Kidney (tissue), 14 donors: Measurements from ENCODE around the gene ANKMY1. TPM values are rescaled to one million over a fixed set of nuclear protein-coding genes. Genes with fewer than 3 reads are reported as not detected.
A peak's percentile ranks its signal among the peaks of the same experiment; 100 is the strongest.

Experiments
- DNase-seq, 5 donors: peaks; one replicate each; pipeline ENCODE4 v3.0.0-alpha.2; 2013 to 2020
- FAIRE-seq: peaks from 2 replicates; lab custom pipeline; 2012; peaks lifted over from hg19 to GRCh38; lab: Jason Lieb, UNC
- H3K27ac ChIP-seq, 2 donors: one replicate each; pipeline ENCODE4 v1.7.0; 2013; ENCODE audit warnings: low read depth in 2 of 2, low read length in 2 of 2, inconsistent platforms in 1 of 2
- H3K27me3 ChIP-seq: one replicate; pipeline ENCODE4 v1.7.1; 2013; ENCODE audit warnings: low read length, inconsistent platforms; ENCODE audit not compliant: control insufficient read depth, insufficient read depth
- H3K36me3 ChIP-seq, 3 donors: one replicate each; pipeline versions ENCODE4 v1.7.0 to v1.7.1; 2013; ENCODE audit warnings: low read length in 3 of 3, control low read depth in 1 of 3, inconsistent platforms in 1 of 3; ENCODE audit not compliant: insufficient read depth in 3 of 3, control insufficient read depth in 2 of 3
- H3K4me1 ChIP-seq, 3 donors: one replicate each; pipeline versions ENCODE4 v1.7.0 to v1.7.1; 2013; ENCODE audit warnings: low read length in 3 of 3, inconsistent platforms in 1 of 3, low read depth in 1 of 3; ENCODE audit not compliant: control insufficient read depth in 2 of 3, insufficient read depth in 2 of 3
- H3K4me3 ChIP-seq, 3 donors: one replicate each; pipeline versions ENCODE4 v1.7.0 to v1.8.1; 2013; ENCODE audit warnings: low read length in 3 of 3, control low read depth in 1 of 3, inconsistent platforms in 1 of 3
- H3K9ac ChIP-seq, 3 donors: one replicate each; pipeline versions ENCODE4 v1.7.0 to v1.7.1; 2013; ENCODE audit warnings: low read length in 3 of 3, control low read depth in 1 of 3, inconsistent platforms in 1 of 3
- H3K9me3 ChIP-seq, 3 donors: one replicate each; pipeline versions ENCODE4 v1.7.0 to v1.7.1; 2013; ENCODE audit warnings: low read length in 3 of 3, control low read depth in 1 of 3, inconsistent platforms in 1 of 3; ENCODE audit not compliant: control insufficient read depth in 2 of 3, insufficient read depth in 1 of 3
- intact Hi-C: fragments of 100-400 bp; cut with DNase I; formaldehyde crosslinking; loops from one replicate; pipeline ENCODE4 v1.11.1; 2022
- polyA plus RNA-seq: library from polyadenylated mRNA; stranded (reverse); fragments of 350-450 nt; fragmentation: Illumina TruSeq; extraction: RNeasy Lipid Tissue Mini Kit (QIAGEN cat#74804); gene quantifications from one replicate; pipeline ENCODE4 v1.2.3, GENCODE V29; 2014; ENCODE audit warnings: low read depth, low replicate concordance; ENCODE audit not compliant: insufficient read depth
- total RNA-seq: library from RNA; stranded (reverse); fragmentation: NEBNext Ultra II Directional; extraction: Animal tissue kit (Norgen Biotek cat#: 25700); gene quantifications from one replicate; pipeline ENCODE4 v1.2.1, GENCODE V29; 2021
- TF ChIP-seq, protein P1 (sequence below): IDR thresholded peaks from 3 replicates; pipeline ENCODE4 v1.5.1; 2012; ENCODE audit warnings: mild to moderate bottlenecking, moderate library complexity, borderline replicate concordance; ENCODE audit not compliant: insufficient read depth; ENCODE audit errors: extremely low read depth
- donor health status: control.
- donor health status: control.
- donor health status: control.
- donor health status: control.
- donor health status: control.
- donor health status: DM: yes; HTN: yes; CAD: no.
- donor health status: Normal renal cell carcinoma (clear cell type).

The ANKMY1 gene
- total and polyA plus RNA-seq, 2 donors from 2014 or later, result 3.0 to 22.1 TPM

DNA sequence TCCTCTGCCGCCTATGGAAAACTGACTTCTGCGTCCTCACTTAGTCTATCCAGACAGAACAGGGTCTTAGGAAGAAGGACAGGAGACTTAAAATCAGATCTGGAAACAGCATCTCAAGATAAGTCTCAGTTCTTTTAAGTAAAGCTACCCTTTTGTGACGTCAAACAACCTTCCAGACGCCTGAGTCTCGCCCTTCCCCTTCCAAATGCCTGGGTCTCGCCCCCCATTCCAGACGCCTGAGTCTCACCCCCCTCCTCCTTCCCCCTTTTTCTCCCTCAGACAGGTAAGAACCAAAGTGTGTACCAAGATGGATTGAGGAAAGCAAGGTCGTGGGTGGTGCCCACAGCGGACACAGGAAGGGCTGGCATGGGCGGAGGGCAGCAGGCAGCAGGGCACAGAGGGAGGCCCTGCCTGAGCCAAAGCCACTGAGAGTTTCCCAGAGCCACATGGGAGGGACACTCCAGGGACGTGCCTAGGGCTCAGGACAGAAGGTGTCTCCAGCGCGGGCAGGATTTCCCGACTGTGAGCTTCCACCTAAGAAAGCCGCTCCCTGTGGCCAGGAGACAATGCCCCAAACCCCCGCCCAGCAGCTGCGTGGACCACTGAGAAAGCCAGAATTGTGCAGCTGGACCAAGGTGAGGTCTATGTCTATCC lies 51.3 kb downstream of the ANKMY1 start:
- TF ChIP-seq, protein P1, sequence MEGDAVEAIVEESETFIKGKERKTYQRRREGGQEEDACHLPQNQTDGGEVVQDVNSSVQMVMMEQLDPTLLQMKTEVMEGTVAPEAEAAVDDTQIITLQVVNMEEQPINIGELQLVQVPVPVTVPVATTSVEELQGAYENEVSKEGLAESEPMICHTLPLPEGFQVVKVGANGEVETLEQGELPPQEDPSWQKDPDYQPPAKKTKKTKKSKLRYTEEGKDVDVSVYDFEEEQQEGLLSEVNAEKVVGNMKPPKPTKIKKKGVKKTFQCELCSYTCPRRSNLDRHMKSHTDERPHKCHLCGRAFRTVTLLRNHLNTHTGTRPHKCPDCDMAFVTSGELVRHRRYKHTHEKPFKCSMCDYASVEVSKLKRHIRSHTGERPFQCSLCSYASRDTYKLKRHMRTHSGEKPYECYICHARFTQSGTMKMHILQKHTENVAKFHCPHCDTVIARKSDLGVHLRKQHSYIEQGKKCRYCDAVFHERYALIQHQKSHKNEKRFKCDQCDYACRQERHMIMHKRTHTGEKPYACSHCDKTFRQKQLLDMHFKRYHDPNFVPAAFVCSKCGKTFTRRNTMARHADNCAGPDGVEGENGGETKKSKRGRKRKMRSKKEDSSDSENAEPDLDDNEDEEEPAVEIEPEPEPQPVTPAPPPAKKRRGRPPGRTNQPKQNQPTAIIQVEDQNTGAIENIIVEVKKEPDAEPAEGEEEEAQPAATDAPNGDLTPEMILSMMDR, result no peak
- Histone ChIP-seq H3K4me3 (no peak overlapping the region), H3K4me1 (no peaks in the 10 kb centered on the region), H3K9me3 (no peaks in the 10 kb centered on the region), H3K9ac (no peak overlapping the region), H3K36me3 (peaks cover 0 to 8% (median 0%) of the 10 kb centered on the region in 3 donors), H3K27me3 (no peaks in the 10 kb centered on the region), H3K27ac (no peak overlapping the region)
- intact Hi-C loops, result no loop called here
- FAIRE-seq (no peak), DNase-seq (peak in 1 of 5 donors; percentile 4)

DNA sequence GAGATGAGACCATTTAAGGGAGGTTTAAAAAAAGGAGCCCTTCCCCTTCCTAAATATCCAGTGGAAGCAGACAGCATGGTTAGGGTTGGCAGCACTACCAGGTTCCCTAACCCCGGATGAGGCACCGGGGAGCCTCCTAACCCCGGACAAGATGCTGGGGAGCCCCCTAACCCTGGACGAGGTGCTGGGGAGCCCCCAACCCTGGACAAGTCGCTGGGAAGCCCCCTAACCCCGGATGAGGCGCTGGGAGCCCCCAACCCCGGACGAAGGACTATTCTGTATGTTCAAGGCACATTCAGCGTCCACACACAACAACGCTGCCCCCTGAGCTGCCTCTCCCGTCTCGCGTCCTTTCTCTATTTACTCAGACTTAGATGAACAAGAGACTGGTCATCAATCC lies 51.9 kb downstream of the ANKMY1 start:
- H3K27ac ChIP-seq, result no peak overlapping the region
- H3K4me1 ChIP-seq, result no peaks in the 10 kb centered on the region
- intact Hi-C loops, result no loop called here
- no peak overlapping the region for H3K4me3 ChIP-seq
- no peaks in the 10 kb centered on the region for H3K9me3 ChIP-seq
- peaks cover 0 to 6% (median 0%) of the 10 kb centered on the region in 3 donors for H3K36me3 ChIP-seq
- DNase-seq (peak in 3 of 5 donors; percentile 3 to 45 (median 20)), FAIRE-seq (no peak)
- H3K27me3 ChIP-seq, result no peaks in the 10 kb centered on the region
- TF ChIP-seq, protein P1, result no peak
- no peak overlapping the region for H3K9ac ChIP-seq

DNA sequence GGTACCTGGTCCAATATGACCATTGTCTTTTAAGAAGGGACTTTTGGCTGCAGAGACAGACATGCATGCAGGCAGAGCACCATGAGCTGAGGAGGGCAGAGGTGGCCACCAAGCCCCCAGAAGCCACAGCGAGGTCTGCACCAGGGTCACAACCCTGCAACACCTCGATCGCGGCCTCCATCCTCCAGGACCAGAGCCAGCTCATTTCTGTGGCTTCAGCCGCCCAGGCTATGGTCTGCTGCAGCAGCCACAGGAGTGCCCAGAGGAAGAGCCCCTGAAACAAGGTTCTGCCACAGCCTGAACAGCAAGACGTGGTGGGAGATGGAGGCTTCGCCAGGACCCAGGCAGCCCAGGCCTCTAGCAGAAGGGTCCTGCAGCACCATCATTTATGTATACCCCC lies 53.9 kb downstream of the ANKMY1 start:
- Histone ChIP-seq H3K4me1 (no peaks in the 10 kb centered on the region), H3K9ac (no peak overlapping the region), H3K36me3 (peaks cover 0 to 5% (median 0%) of the 10 kb centered on the region in 3 donors), H3K27ac (no peak overlapping the region), H3K9me3 (no peaks in the 10 kb centered on the region), H3K4me3 (no peak overlapping the region), H3K27me3 (no peaks in the 10 kb centered on the region)
- FAIRE-seq, result no peak
- peak in 2 of 5 donors; percentile 4 to 45 for DNase-seq
- TF ChIP-seq, protein P1, result no peak
- intact Hi-C loops, result no loop called here

DNA sequence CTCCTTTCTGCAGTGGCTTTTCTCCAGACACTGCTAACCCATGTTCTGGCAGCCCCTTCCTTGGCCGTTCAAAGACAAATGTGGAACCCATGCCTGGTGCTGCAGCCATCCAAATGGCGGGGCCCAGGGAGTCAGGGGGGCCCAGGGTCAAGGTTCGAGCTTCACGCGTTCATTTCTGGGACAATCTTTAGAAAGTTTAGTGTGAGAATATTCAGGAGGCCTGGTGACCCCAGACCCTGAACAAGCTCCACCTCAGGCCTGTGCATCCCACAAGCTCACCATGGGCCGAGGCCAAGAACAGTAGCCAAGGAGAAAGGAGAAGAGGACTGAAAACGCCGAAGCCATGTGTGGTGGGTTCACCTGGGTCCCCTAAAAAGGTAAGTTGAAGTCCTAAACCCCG lies 54.4 kb downstream of the ANKMY1 start:
- Histone ChIP-seq H3K36me3 (peaks cover 0 to 4% (median 0%) of the 10 kb centered on the region in 3 donors), H3K27me3 (no peaks in the 10 kb centered on the region), H3K9ac (no peak overlapping the region), H3K4me1 (no peaks in the 10 kb centered on the region), H3K9me3 (no peaks in the 10 kb centered on the region), H3K27ac (no peak overlapping the region), H3K4me3 (no peak overlapping the region)
- intact Hi-C loops, result no loop called here
- FAIRE-seq (no peak), DNase-seq (no peak)
- TF ChIP-seq, protein P1, result no peak
